VCaP (cell line): ENCODE measurements around the gene NFKBIE.

Experiments
- H3K27ac ChIP-seq: fragments of 450-650 bp; 2 replicates; pipeline ENCODE4 v1.5.1; 2017
- TF ChIP-seq, protein P1 (sequence below): fragments of 450-650 bp; conservative IDR thresholded peaks from 2 replicates; pipeline ENCODE4 v1.5.1; 2017; ENCODE audit warnings: mild to moderate bottlenecking, moderate library complexity

Gene NFKBIE

DNA sequence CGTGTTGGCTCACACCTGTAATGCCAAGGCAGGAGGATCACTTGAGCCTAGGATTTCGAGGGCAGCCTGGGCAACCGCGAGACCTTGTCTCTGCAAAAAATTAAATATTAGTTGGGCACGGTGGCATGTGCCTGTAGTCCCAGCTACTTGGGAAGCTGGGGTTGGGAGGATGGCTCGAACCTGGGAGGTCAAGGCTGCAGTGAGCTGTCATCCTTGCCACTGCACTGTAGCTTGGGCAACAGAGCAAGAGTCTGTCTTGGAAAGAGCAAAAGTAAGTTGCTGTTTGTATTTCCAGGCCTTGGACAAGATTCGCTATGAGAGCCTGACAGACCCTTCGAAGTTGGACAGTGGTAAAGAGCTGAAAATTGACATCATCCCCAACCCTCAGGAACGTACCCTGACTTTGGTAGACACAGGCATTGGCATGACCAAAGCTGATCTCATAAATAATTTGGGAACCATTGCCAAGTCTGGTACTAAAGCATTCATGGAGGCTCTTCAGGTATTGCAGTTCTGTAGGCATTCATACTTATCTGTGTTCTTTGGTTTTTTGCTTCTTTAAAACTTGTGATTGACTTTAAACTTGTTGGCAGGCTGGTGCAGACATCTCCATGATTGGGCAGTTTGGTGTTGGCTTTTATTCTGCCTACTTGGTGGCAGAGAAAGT lies 16.1 kb downstream of the NFKBIE start:
- peak overlapping the region; percentile 95; the same call in 1 of the 2 replicates for H3K27ac ChIP-seq
- TF ChIP-seq, protein P1, sequence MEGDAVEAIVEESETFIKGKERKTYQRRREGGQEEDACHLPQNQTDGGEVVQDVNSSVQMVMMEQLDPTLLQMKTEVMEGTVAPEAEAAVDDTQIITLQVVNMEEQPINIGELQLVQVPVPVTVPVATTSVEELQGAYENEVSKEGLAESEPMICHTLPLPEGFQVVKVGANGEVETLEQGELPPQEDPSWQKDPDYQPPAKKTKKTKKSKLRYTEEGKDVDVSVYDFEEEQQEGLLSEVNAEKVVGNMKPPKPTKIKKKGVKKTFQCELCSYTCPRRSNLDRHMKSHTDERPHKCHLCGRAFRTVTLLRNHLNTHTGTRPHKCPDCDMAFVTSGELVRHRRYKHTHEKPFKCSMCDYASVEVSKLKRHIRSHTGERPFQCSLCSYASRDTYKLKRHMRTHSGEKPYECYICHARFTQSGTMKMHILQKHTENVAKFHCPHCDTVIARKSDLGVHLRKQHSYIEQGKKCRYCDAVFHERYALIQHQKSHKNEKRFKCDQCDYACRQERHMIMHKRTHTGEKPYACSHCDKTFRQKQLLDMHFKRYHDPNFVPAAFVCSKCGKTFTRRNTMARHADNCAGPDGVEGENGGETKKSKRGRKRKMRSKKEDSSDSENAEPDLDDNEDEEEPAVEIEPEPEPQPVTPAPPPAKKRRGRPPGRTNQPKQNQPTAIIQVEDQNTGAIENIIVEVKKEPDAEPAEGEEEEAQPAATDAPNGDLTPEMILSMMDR = no peak

DNA sequence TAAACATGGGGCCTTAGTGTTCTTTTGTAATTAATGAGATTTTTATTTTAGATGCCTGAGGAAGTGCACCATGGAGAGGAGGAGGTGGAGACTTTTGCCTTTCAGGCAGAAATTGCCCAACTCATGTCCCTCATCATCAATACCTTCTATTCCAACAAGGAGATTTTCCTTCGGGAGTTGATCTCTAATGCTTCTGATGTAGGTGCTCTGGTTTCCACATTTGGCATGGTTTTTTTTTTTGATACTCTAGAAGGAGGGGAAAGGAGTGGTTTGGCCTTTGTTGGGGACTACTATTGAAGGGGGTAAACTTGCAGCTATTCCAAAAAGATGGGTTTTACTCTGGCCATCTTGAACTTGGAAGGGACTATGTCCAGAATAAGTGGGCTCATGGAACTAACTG lies 16.8 kb downstream of the NFKBIE start:
- TF ChIP-seq, protein P1 = no peak
- peak overlapping the region; percentile 95; the same call in 1 of the 2 replicates for H3K27ac ChIP-seq

DNA sequence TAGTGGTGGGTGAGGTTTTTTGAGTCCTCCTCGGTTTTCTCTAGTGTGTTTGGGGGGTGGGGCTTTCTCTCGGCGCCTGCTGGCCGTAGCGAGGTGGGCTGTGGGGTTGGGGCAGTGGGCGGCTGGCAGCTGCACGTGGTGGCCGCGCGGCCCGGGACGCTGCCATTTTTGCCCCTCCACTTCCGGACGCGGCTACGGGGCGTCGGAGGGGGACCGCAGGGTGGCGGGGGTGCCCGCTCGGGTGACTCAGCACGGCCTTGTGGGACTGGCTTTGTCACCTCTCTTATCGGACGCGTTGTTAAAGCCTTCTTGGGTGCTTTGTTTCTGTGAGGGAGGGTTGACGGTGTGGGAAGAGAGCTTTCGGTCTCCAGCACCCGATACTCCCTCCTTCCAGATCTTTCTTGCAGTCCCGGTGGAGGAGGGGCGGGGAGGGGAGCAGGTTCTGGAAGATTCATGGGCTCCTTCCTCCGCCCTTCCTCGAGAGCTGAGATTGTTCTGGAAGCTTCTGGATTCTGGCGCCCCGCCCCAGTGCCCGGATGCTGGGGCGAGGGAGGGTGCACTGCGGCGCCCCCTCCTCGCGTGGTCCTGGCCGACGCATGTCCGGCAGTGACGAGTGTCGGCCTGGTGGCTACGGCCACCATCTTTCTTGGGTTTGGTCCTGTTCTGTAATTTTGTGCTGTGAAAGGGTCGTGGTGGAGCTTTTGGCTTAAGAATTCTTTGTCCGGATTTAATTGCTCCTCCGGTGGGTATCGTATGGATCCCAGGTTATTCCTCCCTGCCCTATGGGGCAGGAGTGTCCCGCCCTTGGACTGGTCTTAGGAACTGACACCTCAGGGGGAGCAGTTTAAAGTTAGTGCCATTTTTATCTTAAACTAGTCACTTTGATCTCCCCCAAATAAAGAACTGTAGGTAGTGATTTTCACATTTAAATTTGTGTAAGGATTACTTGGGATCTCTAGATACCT lies 17.7 kb downstream of the NFKBIE start:
- TF ChIP-seq, protein P1 = no peak

DNA sequence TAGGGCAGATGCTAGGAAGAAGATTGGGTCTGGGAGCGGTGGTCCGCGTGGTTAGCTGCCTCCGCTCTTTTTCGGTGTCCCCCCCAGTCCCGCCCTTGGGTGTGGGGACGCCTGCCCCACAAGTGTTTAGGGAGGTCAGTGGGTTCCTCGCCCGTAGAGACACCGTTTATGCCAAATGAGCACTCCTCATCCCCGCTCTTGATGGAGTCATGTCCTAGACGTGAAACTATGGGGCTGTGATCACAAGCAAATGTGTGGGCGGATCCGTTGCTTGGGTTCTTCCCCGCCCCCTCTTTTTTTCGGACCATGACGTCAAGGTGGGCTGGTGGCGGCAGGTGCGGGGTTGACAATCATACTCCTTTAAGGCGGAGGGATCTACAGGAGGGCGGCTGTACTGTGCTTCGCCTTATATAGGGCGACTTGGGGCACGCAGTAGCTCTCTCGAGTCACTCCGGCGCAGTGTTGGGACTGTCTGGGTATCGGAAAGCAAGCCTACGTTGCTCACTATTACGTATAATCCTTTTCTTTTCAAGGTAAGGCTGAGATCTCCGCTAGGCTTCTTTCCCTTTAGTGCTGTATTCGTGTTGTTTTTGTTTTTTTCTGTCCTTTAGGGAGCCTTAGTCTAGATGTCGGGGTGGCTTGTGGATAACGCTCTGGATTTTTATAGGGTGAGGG lies 18.6 kb downstream of the NFKBIE start, which contains the start of gene HSP90AB1:
Gene HSP90AB1 (plus strand): TSS at position 439 of the 675 bp plus-strand sequence. CDS start 1,529 bp downstream, outside the sequence.
- TF ChIP-seq, protein P1 = no peak
- H3K27ac ChIP-seq = peak within 1 kb of the TSS; percentile 95

More for the DNA sequence above, 17.7 kb downstream of the NFKBIE start:
- peak overlapping the region; percentile 95 for H3K27ac ChIP-seq

DNA sequence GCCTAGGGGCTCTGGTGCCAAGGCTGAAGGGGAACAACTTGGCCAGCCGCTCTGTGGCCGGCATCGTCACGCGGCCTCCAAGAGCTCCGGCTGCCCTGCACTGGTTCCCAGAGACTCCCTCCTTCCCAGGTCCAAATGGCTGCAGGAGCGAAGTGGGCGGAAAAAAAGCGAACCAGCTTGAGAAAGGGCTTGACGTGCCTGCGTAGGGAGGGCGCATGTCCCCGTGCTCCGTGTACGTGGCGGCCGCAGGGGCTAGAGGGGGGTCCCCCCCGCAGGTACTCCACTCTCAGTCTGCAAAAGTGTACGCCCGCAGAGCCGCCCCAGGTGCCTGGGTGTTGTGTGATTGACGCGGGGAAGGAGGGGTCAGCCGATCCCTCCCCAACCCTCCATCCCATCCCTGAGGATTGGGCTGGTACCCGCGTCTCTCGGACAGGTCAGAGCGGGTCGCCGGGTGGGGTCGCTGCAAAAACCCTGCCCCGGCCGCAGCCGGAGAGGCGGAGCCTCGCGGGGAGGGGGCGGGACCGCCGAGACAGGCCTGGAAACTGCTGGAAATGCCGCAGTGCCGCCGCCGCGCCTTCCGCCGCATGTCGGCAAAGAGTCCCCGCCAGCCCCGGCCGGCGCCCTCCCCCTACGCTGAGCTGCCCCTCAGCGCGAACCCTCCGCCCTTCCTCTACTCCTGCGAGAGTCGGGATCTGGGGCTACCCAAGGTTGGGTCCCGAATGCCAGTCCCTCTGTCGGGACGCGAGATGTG lies 19.3 kb downstream of the NFKBIE start:
- peak overlapping the region; percentile 95 for H3K27ac ChIP-seq
- TF ChIP-seq, protein P1 = peak; percentile 71

DNA sequence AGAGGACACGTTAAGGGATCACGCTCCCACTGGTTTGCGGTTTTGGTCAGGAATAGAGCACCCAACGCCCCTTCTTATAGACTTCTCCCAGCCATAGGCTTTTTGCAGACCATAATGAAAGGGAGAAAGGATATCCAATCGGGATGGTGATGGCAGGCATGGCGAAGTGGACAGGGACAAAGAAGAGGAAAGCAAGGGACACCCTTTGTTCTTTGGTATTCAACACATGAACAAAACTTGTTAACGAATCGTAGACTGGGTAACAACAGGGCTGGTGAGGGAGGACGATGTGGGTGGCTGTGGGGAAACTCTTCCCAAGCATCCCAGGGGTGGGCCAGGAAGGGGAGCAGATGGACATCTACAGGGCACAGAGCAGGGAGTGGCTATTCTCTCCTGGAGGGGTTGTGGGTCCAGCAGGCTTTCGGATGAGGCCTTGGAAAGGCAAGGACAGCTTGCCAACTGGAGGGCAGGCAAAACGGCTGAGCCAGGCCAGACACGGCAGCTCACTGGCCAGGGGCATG lies 19.9 kb downstream of the NFKBIE start:
- TF ChIP-seq, protein P1 = no peak
- peak overlapping the region; percentile 95 for H3K27ac ChIP-seq
